ENCODE measurements around the gene LRRC63.

Gene LRRC63

GRCh38 chr13:46315036-46315435 lies 103.3 kb downstream of the LRRC63 start:
- DNase-seq: no peak

DNA sequence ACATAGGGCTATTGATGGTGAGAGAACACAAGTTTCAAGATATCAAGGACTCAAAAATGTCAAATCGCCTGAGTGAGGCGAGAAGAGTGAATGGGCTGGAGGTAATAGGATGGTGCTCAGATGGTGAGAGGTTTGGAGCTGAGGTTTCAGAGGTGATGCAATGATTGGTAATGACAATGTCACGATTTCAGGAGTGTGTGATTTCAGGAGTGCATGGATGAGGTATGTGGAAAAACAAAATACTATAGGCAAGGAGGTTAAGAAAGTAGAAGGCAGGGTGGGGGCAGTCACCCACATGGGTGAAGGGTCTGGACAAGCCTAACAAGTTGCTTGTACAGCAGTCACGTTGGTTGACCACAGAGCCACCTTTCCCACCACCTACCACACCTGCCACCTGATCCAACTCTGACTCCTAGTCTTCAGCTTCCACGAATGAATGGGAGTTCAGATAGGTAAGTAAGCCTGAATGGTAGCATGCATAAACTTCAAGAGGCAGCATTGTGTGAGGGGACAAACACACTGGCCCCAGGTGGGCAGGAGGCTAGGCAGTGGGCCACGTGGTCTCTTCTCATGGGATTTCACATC lies 103.9 kb downstream of the LRRC63 start:
- no peak for DNase-seq

DNA sequence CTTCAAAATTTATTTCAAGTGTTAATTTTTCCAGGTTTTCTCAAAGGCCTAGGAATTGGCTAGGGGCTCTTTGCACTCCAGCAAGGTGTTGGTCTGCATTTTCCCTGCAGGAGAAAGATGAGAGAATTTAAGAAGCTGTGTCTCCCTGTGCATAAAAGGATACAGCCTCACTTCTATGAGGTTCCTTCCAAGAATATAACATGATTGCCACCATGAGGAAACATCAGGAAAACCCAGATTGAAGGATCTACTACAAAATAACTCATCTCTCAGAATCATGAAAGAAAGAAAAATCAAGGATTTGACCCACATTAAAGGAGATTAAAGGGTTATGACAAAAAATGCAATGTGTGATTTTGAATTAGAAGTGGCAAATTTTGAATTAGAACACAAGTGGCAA lies 105.4 kb downstream of the LRRC63 start:
- no peak for DNase-seq

- no peak for DNase-seq
These were observed 107.3 kb downstream of the LRRC63 start for GRCh38 chr13:46318986-46319385.

DNA sequence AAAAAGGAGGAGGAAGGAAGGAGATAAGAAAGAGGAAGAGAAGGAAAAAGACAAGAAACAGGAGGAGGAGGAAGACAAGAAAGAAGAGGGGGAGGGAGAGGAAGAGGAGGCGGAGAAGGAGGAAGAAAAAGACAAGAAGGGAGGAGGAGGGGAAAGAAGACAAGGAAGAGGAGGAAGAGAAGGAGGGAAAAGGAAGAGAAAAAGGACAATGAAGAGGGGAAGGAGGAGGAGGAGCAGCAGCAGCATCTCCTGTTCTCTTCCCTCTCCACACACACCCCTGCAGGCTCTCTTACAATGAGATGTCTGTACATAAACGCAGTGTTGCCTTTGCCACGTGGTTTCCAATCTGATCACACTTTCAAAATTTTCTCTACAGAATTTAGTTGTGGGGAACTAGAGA lies 108.7 kb downstream of the LRRC63 start:
- no peak for DNase-seq

GRCh38 chr13:46320821-46321220 lies 109.1 kb downstream of the LRRC63 start:
- no peak for DNase-seq

DNA sequence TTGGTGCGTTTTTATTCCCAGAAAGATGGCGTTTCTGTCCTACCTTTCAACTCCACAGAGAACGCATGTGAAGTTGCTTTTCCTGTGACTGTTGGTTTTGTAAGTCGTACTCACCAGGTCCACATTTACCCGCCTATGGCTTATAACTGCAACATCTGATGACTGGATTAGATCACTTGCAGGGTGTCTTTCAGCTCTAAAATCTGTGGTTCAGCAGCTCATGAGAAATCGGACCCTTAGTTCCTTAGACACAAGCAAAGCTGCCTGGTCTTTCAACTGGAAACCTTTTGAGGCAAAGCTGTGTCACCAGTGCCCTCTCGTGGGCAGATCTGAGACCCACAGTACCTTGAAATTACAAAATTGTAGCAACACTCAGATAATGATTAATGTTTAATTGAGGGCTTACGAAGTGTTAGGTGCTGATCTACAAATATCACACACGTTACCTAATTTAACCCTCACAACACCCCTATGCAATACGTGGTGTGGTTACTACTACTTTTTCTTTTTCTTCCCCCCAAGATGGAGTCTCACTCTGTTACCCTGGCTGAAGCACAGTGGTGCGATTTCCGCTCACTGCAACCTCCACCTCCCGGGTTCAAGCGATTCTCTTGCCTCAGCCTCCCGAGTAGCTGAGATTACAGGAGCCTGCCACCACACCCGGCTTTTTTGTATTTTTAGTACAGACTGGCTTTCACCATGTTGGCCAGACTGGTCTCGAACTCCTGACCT lies 109.9 kb downstream of the LRRC63 start:
- DNase-seq: peak; percentile 79

DNA sequence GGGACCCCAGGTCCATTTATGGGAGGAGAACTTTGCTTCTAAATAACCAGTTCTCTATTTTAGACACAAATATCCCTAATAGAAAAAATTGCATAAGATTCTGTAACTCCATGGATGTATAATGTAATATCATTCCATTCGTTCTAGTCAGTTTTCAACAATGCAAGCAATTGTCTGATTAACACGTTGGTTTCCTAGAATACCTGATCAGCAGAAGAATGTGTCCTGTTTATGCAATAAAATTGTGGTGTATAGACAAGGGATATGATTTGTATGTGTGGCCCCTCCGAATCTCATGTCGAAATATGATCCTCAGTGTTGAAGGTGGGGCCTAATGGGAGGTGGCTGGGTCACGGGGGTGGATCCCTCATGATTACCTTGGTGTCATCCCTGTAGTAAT lies 113.2 kb downstream of the LRRC63 start:
- DNase-seq: no peak

Data from activated CD8-positive, alpha-beta memory T cell treated with anti-CD3 and anti-CD28 coated beads, Interleukin-2, amount 50 U/mL, for 4 hours (primary cell).